ENCODE measurements around the gene AKT2.
A peak's percentile ranks its signal among the peaks of the same experiment; 100 is the strongest.
"Not testable (repeated sequence)": the region's sequence is repeated elsewhere in the genome, so short reads cannot be mapped to it uniquely, and the experiment has no call there.

AKT2 gene

GRCh38 chr19:40284501-40285352 is at the start of gene AKT2:
TSS of gene AKT2 (minus strand) at chr19:40285345. CDS start at chr19:40265267, 20,078 bp downstream.
- DNase-seq, result peak; percentile 96

GRCh38 chr19:40333083-40333482 is 47.9 kb upstream of the AKT2 start:
- DNase-seq, result not testable (repeated sequence)

- DNase-seq, result no peak
These were observed 47.5 kb upstream of the AKT2 start for GRCh38 chr19:40332669-40333068.

- no peak for DNase-seq
These were observed 45.9 kb upstream of the AKT2 start for GRCh38 chr19:40331052-40331451.

GRCh38 chr19:40326201-40326600 is 41.1 kb upstream of the AKT2 start:
- DNase-seq, result no peak

GRCh38 chr19:40323705-40324104 is 38.6 kb upstream of the AKT2 start:
- no peak for DNase-seq

GRCh38 chr19:40322951-40323615 is 37.9 kb upstream of the AKT2 start:
- no peak for DNase-seq

- no peak for DNase-seq
These were observed 37.1 kb upstream of the AKT2 start for GRCh38 chr19:40322271-40322610.

GRCh38 chr19:40321566-40322270 is 36.6 kb upstream of the AKT2 start:
- DNase-seq, result no peak

- no peak for DNase-seq
These were observed 35.9 kb upstream of the AKT2 start for GRCh38 chr19:40321076-40321475.

- no peak for DNase-seq
These were observed 35.4 kb upstream of the AKT2 start for GRCh38 chr19:40320558-40320935.

- no peak for DNase-seq
These were observed 32.2 kb upstream of the AKT2 start for GRCh38 chr19:40317338-40317737.

GRCh38 chr19:40315812-40316470 is 30.8 kb upstream of the AKT2 start:
- no peak for DNase-seq

GRCh38 chr19:40314656-40315055 is 29.5 kb upstream of the AKT2 start:
- no peak for DNase-seq

GRCh38 chr19:40313229-40313983 is 28.3 kb upstream of the AKT2 start:
- DNase-seq, result no peak

GRCh38 chr19:40312533-40312932 is 27.4 kb upstream of the AKT2 start:
- no peak for DNase-seq

- no peak for DNase-seq
These were observed 24.5 kb upstream of the AKT2 start for GRCh38 chr19:40309666-40310065.

- DNase-seq, result peak; percentile 56
These were observed 20.3 kb upstream of the AKT2 start for GRCh38 chr19:40305403-40305802.

- DNase-seq, result no peak
These were observed 19.2 kb upstream of the AKT2 start for GRCh38 chr19:40304306-40304705.

GRCh38 chr19:40303765-40304164 is 18.6 kb upstream of the AKT2 start:
- DNase-seq, result no peak

GRCh38 chr19:40302224-40303011 is 17.3 kb upstream of the AKT2 start:
- DNase-seq, result no peak

GRCh38 chr19:40300668-40301067 is 15.5 kb upstream of the AKT2 start:
- DNase-seq, result no peak

Measured in retina (tissue), 1 donor.